Stimulated activated CD4-positive, alpha-beta T cell treated with anti-CD3 and anti-CD28 coated beads, Interleukin-2, amount 100 ng/mL, for 48 hours (primary cell): ENCODE results near the gene NRG3.
"Not testable (repeated sequence)": the region's sequence is repeated elsewhere in the genome, so short reads cannot be mapped to it uniquely, and the experiment has no call there.

ENCODE experiments used
- DNase-seq, 2 donors: peaks; one replicate each; pipeline ENCODE4 v3.0.0-alpha.2; 2020

NRG3 gene

GRCh38 chr10:82622479-82622878 is 747.5 kb downstream of the NRG3 start:
- DNase-seq = no peak

GRCh38 chr10:82625512-82626189 is 750.7 kb downstream of the NRG3 start:
- no peak for DNase-seq

GRCh38 chr10:82628373-82628772 is 753.4 kb downstream of the NRG3 start:
- no peak for DNase-seq

GRCh38 chr10:82643076-82643475 is 768.1 kb downstream of the NRG3 start:
- DNase-seq = no peak

GRCh38 chr10:82643601-82644000 is 768.6 kb downstream of the NRG3 start:
- no peak for DNase-seq

- no peak for DNase-seq
Measured at GRCh38 chr10:82645221-82645620, 770.2 kb downstream of the NRG3 start.

GRCh38 chr10:82653244-82654155 is 778.5 kb downstream of the NRG3 start:
- DNase-seq = no peak

- DNase-seq = no peak
Measured at GRCh38 chr10:82660205-82660604, 785.2 kb downstream of the NRG3 start.

- no peak for DNase-seq
Measured at GRCh38 chr10:82660986-82661385, 786.0 kb downstream of the NRG3 start.

- no peak for DNase-seq
Measured at GRCh38 chr10:82661701-82662100, 786.7 kb downstream of the NRG3 start.

- no peak for DNase-seq
Measured at GRCh38 chr10:82668221-82668895, 793.4 kb downstream of the NRG3 start.

GRCh38 chr10:82674036-82674435 is 799.0 kb downstream of the NRG3 start:
- no peak for DNase-seq

- DNase-seq = not testable (repeated sequence)
Measured at GRCh38 chr10:82677932-82678331, 802.9 kb downstream of the NRG3 start.

GRCh38 chr10:82678451-82678850 is 803.5 kb downstream of the NRG3 start:
- not testable (repeated sequence) for DNase-seq

- DNase-seq = no peak
Measured at GRCh38 chr10:82680608-82681007, 805.6 kb downstream of the NRG3 start.

GRCh38 chr10:82683945-82684344 is 809.0 kb downstream of the NRG3 start:
- no peak for DNase-seq

GRCh38 chr10:82685087-82685486 is 810.1 kb downstream of the NRG3 start:
- no peak for DNase-seq

- DNase-seq = no peak
Measured at GRCh38 chr10:82691211-82691610, 816.2 kb downstream of the NRG3 start.

- no peak for DNase-seq
Measured at GRCh38 chr10:82692458-82692857, 817.5 kb downstream of the NRG3 start.

GRCh38 chr10:82721831-82722230 is 846.8 kb downstream of the NRG3 start:
- no peak for DNase-seq

- DNase-seq = no peak
Measured at GRCh38 chr10:82722273-82722672, 847.3 kb downstream of the NRG3 start.

GRCh38 chr10:82736305-82736704 is 861.3 kb downstream of the NRG3 start:
- DNase-seq = no peak

- DNase-seq = no peak
Measured at GRCh38 chr10:82737549-82737948, 862.6 kb downstream of the NRG3 start.

GRCh38 chr10:82738592-82738991 is 863.6 kb downstream of the NRG3 start:
- DNase-seq = no peak
